ENCODE results near the gene ARRDC3. TPM values are rescaled to one million over a fixed set of nuclear protein-coding genes. Genes with fewer than 3 reads are reported as not detected.

The ARRDC3 gene
- total and polyA plus RNA-seq, 2 donors (not counting 1 experiment from before 2014, with no cell fraction given): 33.6 to 105 TPM

GRCh38 chr5:91379914-91380490 is 3.1 kb downstream of the ARRDC3 start:
- no peak overlapping the region for H2AFZ ChIP-seq (ENCODE audit: low read length)
- peak overlapping the region; percentile 73 to 100 (median 86) for H3K4me3 ChIP-seq (replicated peaks in 1 of 4; ENCODE audit: control extremely low read depth in 1 of 4, insufficient read depth in 1 of 4, low read depth in 3 of 4, low read length in 4 of 4)
- peak overlapping the region; percentile 88 for H3K4me2 ChIP-seq (ENCODE audit: extremely low read depth, insufficient read depth, low read length)
- no peak for TF ChIP-seq EZH2 (IDR thresholded peaks at IDR 0.05; ENCODE audit: low read length, missing control alignments)
- TF ChIP-seq, protein P1, sequence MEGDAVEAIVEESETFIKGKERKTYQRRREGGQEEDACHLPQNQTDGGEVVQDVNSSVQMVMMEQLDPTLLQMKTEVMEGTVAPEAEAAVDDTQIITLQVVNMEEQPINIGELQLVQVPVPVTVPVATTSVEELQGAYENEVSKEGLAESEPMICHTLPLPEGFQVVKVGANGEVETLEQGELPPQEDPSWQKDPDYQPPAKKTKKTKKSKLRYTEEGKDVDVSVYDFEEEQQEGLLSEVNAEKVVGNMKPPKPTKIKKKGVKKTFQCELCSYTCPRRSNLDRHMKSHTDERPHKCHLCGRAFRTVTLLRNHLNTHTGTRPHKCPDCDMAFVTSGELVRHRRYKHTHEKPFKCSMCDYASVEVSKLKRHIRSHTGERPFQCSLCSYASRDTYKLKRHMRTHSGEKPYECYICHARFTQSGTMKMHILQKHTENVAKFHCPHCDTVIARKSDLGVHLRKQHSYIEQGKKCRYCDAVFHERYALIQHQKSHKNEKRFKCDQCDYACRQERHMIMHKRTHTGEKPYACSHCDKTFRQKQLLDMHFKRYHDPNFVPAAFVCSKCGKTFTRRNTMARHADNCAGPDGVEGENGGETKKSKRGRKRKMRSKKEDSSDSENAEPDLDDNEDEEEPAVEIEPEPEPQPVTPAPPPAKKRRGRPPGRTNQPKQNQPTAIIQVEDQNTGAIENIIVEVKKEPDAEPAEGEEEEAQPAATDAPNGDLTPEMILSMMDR (conservative IDR thresholded peaks at IDR 0.05 in 1 of 2, IDR thresholded peaks at IDR 0.05 in 1 of 2; ENCODE audit: low read depth in 1 of 2, low read length in 2 of 2): no peak
- no peaks in the 10 kb centered on the region for H3K9me3 ChIP-seq (ENCODE audit: control insufficient read depth, insufficient read depth, low read depth, low read length)
- no peaks in the 10 kb centered on the region for H3K27me3 ChIP-seq (ENCODE audit: control insufficient read depth, insufficient read depth, low read length)
- H4K20me1 ChIP-seq (ENCODE audit: control insufficient read depth, extremely low read depth, insufficient read depth, low read length): no peaks in the 10 kb centered on the region
- peaks cover 4% of the 10 kb centered on the region for H3K4me1 ChIP-seq (ENCODE audit: control insufficient read depth, extremely low read depth, insufficient read depth, low read length)
- peak; percentile 83 to 93 for DNase-seq (ENCODE audit: low read depth in 2 of 2)
- peaks cover 63% of the 10 kb centered on the region for H3K79me2 ChIP-seq (ENCODE audit: control insufficient read depth, insufficient read depth, low read length)
- peak overlapping the region; percentile 83 for H3K9ac ChIP-seq (ENCODE audit: insufficient read depth, low read length)
- H3K27ac ChIP-seq (ENCODE audit: insufficient read depth, low read length): peak overlapping the region; percentile 95
- H3K36me3 ChIP-seq (ENCODE audit: control insufficient read depth, insufficient read depth, low read length): peaks cover 3% of the 10 kb centered on the region

DNA sequence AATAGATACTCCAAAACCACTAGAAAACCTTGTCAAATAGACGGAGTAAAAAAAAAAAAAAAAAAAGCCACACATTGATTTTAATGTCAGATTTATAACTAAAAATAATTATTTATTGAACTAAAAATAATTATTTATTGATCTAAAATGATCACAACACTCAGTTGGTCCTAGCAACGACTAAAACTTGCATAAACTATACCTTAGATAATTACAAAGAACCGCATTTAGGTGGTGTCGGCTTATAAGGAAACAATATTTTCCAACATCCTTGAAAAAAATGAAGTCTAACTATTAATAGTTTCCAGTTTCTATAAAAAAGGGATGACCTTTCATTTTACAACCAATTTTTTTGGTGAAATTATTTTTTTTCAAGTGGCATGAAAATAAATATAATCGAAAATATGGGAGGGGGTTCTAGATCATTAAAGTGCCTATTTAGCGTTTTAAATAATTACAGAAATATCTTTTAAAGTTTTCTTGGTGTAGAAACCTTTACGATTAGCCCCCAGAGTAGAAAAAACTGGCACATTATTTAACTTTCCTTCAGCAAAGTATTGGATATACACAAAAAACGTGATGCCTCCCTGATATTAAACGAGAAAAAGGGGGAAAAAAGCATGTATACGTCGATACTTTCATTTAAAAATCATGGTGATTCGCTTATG is 3.7 kb downstream of the ARRDC3 start:
- Histone ChIP-seq H2AFZ (ENCODE audit: low read length) (no peak overlapping the region), H3K36me3 (ENCODE audit: control insufficient read depth, insufficient read depth, low read length) (peaks cover 7% of the 10 kb centered on the region), H3K79me2 (ENCODE audit: control insufficient read depth, insufficient read depth, low read length) (peaks cover 66% of the 10 kb centered on the region), H3K4me2 (ENCODE audit: extremely low read depth, insufficient read depth, low read length) (peak overlapping the region; percentile 88), H3K9ac (ENCODE audit: insufficient read depth, low read length) (peak overlapping the region; percentile 83), H3K4me1 (ENCODE audit: control insufficient read depth, extremely low read depth, insufficient read depth, low read length) (peaks cover 4% of the 10 kb centered on the region), H3K27me3 (ENCODE audit: control insufficient read depth, insufficient read depth, low read length) (no peaks in the 10 kb centered on the region), H3K9me3 (ENCODE audit: control insufficient read depth, insufficient read depth, low read depth, low read length) (no peaks in the 10 kb centered on the region), H3K27ac (ENCODE audit: insufficient read depth, low read length) (peak overlapping the region; percentile 95), H4K20me1 (ENCODE audit: control insufficient read depth, extremely low read depth, insufficient read depth, low read length) (no peaks in the 10 kb centered on the region), H3K4me3 (replicated peaks in 1 of 4; ENCODE audit: control extremely low read depth in 1 of 4, insufficient read depth in 1 of 4, low read depth in 3 of 4, low read length in 4 of 4) (peak overlapping the region; percentile 73 to 90 (median 84))
- TF ChIP-seq, protein P1 (conservative IDR thresholded peaks at IDR 0.05 in 1 of 2, IDR thresholded peaks at IDR 0.05 in 1 of 2; ENCODE audit: low read depth in 1 of 2, low read length in 2 of 2): no peak
- TF ChIP-seq EZH2 (IDR thresholded peaks at IDR 0.05; ENCODE audit: low read length, missing control alignments): no peak
- no peak for DNase-seq (ENCODE audit: low read depth in 2 of 2)

- Histone ChIP-seq H4K20me1 (ENCODE audit: control insufficient read depth, extremely low read depth, insufficient read depth, low read length) (no peaks in the 10 kb centered on the region), H3K4me1 (ENCODE audit: control insufficient read depth, extremely low read depth, insufficient read depth, low read length) (no peaks in the 10 kb centered on the region), H3K4me2 (ENCODE audit: extremely low read depth, insufficient read depth, low read length) (peak overlapping the region; percentile 88), H3K27me3 (ENCODE audit: control insufficient read depth, insufficient read depth, low read length) (no peaks in the 10 kb centered on the region), H3K9ac (ENCODE audit: insufficient read depth, low read length) (no peak overlapping the region), H2AFZ (ENCODE audit: low read length) (no peak overlapping the region), H3K9me3 (ENCODE audit: control insufficient read depth, insufficient read depth, low read depth, low read length) (no peaks in the 10 kb centered on the region), H3K79me2 (ENCODE audit: control insufficient read depth, insufficient read depth, low read length) (peaks cover 68% of the 10 kb centered on the region), H3K4me3 (replicated peaks in 1 of 4; ENCODE audit: control extremely low read depth in 1 of 4, insufficient read depth in 1 of 4, low read depth in 3 of 4, low read length in 4 of 4) (peak overlapping the region; percentile 73 to 90 (median 84)), H3K36me3 (ENCODE audit: control insufficient read depth, insufficient read depth, low read length) (peaks cover 9% of the 10 kb centered on the region), H3K27ac (ENCODE audit: insufficient read depth, low read length) (peak overlapping the region; percentile 95)
- no peak for TF ChIP-seq EZH2 (IDR thresholded peaks at IDR 0.05; ENCODE audit: low read length, missing control alignments)
- TF ChIP-seq, protein P1 (conservative IDR thresholded peaks at IDR 0.05 in 1 of 2, IDR thresholded peaks at IDR 0.05 in 1 of 2; ENCODE audit: low read depth in 1 of 2, low read length in 2 of 2): no peak
- DNase-seq (ENCODE audit: low read depth in 2 of 2): no peak
Measured at GRCh38 chr5:91378752-91379211, 4.3 kb downstream of the ARRDC3 start.

Data from fibroblast of lung (primary cell).